Measurements from ENCODE around the gene NPIPA5. TPM values are rescaled to one million over a fixed set of nuclear protein-coding genes. Genes with fewer than 3 reads are reported as not detected.
"Not testable (repeated sequence)": the region's sequence is repeated elsewhere in the genome, so short reads cannot be mapped to it uniquely, and the experiment has no call there.

The NPIPA5 gene
- total RNA-seq, 1 donor from 2014 or later: 9.9 TPM

DNA sequence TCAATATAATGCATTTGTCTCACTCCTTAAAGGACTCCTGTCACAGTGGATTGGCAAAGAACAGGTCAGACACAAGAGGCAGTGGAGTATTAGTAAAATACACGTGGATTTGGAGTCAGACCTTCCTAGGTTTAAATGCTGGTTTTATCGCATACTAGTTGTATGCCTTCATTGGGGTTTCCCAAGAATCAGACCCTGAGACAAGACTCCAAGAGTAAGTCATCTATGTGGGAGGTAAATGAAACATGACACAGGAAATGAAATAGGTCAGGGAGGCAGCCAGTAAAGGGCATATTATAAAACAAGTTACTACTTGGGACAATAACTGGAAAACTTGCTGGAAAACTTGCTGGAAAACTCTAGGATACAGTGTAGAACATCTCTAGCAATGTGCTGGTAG is 56.9 kb downstream of the NPIPA5 start:
- intact Hi-C loops (cut with micrococcal nuclease); DNase-seq; ATAC-seq: not testable (repeated sequence)

DNA sequence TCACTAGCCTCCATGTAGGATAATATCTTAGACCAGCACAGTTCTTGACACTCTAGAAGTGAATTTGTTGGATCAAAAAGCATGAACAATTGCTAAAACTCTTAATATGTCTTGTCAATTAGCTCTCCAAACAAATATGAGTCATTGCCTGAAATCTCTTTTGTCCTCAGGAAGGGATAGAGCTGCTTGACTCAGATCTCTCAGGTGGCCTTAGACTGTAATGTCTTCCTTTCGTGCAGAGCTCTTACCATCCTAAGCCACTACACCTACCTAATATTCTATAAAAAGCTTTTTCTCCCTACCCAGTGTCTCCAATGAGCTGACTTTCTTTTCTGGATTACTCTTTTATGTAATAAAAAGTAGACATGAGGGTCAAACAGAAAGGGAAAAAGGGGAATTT is 63.5 kb downstream of the NPIPA5 start:
- DNase-seq; ATAC-seq; intact Hi-C loops (cut with micrococcal nuclease): not testable (repeated sequence)

Other genes starting within 250 kb of the NPIPA5 start
- 5.3 TPM for gene MPV17L, start 17.5 kb upstream of the NPIPA5 start, total RNA-seq
- 55.0 TPM for gene BMERB1, start 56.3 kb upstream of the NPIPA5 start, total RNA-seq

Data from left ventricle myocardium superior (tissue), 1 donor.